Activated T-cell treated with anti-CD3 and anti-CD28 coated beads, Interleukin-2, amount 50 U/mL, for 1 hour (primary cell): ENCODE results near the gene LINGO1.

Source experiments
- DNase-seq: peaks from one replicate; pipeline ENCODE4 v3.0.0-alpha.2; 2020

The LINGO1 gene

DNA sequence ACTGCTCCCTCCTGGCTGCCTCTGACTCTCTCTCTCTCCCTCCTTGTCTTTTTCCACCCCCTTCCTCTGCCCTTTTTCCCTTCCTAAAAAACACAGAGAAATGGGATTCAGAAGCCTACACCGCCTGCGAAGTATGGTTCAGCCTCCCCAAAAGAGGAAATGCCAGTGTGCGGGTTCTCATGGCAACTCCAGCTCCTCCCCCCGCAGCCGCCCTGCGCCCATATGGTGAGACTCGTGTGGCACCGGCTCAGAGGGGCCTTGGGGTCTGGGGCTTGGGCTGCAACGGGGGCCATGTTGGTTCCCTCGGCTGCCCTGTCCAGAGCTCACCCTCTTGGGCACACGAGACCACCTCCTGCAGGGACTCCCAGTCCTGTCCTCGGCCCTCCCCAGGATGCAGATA lies 23.6 kb upstream of the LINGO1 start:
- DNase-seq = no peak

DNA sequence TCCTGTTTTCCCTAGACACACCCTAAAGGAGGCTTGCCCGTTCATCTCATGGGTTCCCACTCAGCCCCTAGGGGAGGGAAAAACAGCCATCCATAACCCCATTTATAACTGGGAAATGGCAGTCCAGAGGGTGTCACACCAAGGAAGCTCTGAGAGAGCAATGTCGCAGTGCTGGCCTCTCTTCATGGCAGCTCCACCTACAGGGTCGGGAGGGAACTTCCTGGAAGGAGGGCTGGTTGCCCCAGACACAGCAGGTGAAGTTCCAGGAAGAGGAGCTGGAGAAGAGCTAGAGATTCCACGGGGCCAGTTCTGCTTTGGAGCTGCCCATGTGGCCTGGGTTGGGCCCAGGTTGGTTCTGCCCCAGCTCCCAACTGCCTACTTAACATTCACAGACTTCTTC lies 22.3 kb upstream of the LINGO1 start:
- no peak for DNase-seq

DNA sequence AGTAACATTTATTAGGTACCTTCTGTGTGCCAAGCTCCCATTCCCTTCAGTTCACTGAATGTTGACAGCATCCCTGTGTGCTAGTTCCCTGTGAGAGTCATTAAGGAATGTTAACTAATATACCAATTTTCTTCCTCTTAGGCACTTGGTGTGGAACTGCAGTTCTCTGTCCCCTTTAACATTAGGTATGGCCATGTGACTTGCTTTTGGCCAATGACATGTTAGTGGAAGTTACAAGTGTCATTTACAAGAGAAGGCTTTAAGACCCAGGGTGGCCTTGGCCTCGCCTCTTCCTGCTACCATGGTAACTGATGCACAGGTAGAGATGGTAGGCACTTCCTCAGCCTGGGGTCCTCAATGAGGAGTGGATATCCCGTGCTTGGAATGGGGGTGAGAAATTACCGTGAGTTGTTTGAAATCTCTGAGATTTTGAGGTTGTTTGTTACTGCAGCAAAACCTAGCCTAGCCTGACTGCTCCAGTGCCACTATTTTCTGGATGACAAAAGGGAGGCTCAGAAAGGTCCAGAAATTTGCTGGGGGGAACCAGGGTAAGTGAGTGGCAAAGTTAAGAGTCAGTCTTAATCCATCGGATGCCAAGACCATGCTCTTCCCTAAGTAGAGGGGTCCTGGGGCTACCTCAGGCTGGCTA lies 21.2 kb upstream of the LINGO1 start:
- no peak for DNase-seq

DNA sequence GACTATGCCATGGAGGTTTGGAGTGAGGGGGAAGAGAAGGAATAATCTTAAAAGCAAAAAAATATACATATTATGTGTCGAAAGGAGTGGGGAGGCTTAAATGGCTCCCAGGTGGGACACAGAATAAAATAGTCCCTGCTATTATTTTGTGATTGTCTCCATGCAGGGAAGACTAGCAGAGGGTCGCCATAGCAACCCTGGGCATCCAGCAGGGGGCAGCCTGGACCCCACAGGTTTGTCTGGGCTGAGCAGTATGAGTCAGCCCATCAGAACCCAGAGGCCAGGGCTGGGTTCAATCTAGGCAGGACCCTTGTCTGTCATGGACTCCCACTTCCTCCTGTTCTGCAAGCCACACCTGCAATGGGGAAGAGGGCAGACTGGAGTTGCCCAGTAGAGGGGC lies 17.6 kb upstream of the LINGO1 start:
- DNase-seq = no peak

DNA sequence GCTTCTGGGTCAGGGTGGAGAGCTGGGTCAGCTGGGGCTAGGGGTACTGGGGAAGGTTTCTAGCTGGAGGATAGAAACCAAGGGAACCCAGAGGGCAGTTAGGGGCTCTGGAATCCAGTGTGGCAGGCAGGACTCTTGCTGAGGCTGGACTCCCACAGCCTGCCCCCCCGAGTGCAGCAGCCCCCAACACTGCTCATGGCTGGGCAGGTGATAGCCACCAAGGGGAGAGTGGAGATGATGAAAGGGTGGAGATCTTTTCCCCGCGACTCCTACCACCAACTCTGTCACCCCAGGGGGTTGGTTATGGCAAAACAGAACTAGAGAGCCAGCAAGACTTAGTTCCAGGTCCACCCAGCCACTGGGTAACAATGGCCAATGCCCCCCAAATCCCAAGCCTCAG lies 16.9 kb upstream of the LINGO1 start:
- DNase-seq = no peak

DNA sequence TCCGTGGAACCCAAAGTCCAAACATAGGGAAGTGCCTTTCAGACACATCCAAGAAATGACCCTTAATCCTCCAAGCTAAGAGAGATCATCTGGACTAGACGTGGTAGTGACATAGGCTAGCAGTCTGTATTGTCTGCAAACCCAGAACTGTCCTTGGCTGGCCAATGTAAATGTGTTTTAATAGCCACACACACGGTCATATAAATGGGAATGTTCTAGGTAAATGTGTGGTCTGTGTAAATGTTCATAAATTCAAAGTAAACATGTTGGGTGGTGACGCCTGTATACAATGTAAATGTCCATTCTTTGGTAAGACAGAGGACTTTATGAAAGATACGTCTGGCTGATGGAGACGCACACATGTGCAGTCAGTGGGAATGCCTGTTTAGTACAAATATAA lies 16.3 kb upstream of the LINGO1 start:
- no peak for DNase-seq

DNA sequence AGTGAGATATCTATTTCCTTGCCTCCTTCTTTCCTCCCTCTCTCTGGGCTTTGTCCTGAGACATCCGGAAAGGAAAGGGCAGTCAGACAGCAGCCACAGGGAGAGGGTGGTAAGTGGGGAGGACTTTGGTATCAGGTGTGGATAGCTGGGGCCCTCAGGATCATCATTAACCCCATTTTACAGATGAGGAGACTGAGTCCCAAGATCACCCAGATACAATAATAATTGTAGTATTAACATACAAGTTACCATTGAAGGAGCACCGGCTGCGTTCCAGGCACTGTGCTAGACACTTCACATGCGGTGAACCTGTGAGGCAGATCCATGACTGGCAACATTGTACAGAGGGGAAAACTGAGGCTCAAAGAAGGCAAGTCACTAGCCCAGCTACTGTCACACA lies 15.2 kb upstream of the LINGO1 start:
- no peak for DNase-seq

DNA sequence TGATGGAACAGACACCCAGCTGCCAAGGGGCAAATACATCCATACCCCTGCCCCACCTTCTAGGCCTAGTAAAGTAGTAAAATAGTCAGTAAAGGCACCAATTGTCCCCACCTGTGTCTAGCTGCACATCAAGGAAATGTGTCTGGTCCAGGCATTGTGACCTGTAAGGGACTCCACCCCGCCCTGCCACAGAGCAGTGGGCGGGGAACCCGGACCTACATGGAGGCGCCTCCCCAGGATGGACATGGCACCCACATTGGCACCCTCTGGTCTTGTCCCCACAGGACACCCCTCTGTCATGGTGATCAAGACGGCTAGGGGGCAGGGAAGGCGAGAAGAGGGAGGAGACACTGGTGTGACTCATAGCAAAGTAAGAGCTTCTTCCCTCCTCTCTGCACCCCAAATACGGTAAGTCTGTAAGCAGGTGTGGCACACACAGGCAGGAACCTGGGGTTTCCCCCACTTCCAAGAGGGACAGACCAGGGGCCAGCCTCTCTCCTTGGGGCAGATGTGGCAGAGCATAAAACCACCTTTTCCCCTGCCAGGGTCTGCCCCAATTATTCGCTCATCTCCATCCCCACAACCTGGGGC lies 13.5 kb upstream of the LINGO1 start:
- no peak for DNase-seq

DNA sequence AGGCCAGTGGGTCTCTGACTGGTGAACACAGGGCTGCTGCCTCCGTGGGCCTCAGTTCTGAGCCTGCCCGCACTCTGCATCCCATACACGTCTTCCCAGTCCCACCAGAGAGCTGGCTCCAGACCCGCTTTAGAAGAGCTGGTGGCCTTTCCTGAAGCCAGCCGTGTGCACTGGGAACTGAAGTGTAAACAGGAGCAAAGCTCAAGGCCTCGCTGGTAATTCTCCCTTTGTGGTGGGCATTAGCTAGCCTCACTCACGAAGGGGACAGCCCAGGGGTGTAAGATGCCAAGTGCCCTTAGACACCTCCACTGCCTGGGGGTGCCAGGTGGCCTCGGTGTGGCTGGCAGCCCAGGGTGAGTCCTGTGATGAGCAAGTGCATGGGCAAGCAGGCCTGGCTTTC lies 12.9 kb upstream of the LINGO1 start:
- no peak for DNase-seq

DNA sequence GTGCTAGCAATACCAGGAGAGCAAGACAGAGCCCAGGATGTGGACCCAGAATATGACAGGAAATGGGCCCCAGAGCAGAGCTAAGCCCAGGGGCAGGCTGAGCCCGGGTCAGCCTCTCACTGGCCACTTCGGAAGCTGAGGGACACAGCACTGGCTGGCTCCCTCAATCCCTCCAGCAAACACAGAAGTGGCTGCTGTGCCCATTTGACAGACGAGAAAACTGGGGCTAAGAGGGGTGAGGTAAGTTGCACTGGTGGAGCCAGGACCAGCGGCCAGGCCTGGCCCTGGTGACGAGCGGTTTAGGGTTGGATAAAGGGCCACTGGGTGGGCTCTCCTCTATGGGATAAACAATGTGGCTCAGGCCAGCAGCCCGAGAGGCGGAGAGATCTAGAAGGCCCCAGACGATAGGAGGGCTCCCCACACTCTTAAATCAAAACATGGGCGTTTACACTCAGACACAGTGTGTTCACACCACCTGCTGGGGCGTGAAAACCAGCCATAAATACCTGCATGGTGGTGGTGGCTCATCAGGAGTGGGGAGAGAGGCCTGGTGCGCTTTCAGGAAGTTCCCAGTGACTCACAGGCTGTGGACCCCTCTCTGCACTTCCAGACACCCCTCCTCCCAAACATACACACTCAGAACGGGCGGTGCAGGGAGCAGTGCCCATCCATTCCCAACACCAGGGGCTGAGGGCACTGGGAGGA lies 12.0 kb upstream of the LINGO1 start:
- no peak for DNase-seq

DNA sequence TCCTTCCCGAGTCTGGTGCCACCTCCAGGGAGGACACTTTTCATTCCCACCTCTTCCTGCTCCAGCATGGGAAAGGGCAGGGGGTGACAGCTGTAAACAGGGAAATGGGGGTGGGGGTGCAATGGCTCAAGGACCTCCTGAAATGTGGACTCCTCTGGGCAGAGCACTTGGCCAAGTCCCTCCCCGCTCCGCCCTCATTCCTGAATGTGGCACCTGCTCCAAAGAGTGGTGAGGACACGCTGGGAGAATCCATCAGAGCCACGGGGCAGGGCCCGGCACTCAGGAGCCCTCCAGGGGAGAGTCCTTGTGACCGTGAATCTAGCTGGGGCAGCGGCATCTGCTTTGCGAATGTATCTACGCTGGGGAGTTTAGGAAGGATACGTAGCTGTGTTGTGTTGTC lies 11.1 kb upstream of the LINGO1 start:
- DNase-seq = no peak

DNA sequence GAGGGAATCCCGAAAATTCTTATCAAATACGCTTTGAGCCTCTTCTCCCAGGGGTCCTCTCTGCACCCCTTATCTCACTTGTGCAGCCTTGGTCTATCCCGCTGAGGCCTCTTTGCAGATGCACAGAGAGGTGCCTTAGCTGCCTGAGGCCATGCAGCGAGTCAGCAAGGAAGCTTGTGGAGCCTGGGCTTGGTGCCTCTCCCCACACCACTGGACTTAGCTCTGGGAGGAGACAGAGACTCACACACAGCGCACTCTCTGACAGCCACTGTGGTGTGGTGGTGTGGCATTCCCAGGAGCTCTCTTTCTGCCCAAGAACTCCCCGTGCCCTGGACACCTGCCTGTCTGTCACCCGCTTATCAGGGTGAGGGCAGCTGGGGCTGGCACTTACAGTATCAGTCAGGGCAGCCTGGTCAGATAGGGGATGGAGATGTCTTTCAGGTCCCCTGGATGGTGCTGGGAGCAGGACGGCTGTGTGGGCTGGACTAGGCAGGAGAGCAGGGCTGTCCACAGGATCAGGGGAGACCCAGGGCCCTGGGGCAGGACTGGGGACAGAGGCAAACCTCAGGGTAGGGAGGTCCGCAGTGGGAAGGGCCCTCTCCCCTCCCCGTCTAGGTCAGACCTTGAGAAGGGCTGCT lies 10.2 kb upstream of the LINGO1 start:
- no peak for DNase-seq

DNA sequence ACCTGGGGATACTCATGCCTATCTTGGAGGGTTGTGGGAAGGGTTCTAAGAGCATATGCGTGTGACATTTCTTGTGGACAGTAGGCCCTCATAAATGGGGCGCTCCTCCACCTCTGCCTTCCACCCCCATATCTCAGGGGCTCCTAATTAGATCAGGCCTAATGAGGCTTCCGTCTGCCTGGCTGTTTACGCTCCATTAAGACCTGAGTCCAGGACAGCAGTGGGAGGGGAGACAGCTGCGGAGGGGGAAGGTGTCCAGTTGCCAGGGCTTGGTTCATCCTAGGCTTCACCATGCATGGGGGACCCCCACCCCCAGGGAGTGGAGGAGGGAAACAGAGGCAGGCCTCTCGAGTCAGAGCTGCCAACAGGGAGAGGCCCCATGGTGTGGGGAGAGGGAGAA lies 9.3 kb upstream of the LINGO1 start:
- no peak for DNase-seq

DNA sequence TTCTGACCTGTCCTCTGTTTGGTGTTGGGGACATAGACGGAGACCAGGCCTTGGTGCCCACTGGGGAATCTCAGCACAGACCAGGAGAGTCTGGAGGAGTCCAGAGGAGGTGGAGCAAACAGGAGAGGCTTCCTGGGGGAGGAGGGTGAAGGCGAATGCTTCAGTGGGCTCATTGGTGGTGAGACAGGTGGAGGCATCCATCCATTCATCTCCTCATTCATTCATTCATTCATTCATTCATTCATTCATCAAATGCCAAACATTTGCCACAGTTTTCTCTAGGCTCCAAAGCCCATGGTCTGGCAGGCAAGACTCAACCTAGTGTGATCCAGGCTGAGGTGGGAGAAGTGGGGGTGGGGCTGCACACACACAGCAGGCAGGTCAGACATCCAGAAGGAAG lies 7.9 kb upstream of the LINGO1 start:
- no peak for DNase-seq

DNA sequence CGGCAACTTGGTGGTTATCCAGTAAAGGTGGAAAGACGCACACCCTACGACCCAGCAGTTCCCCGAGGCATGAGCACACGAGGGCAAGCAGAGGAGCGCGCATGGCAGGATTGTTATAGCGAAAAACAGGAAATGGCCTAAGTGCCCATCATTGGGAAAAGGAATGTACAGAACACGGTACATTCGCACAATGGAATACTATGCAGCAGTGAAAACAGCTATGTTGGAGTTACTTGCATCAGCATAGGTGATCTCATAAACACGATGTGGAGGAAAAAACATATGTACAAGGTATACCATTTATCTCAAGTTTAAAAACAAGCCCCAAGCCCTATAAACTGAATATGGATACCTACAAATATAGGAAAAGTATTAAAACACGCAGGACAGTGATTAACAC lies 6.7 kb upstream of the LINGO1 start:
- no peak for DNase-seq

DNA sequence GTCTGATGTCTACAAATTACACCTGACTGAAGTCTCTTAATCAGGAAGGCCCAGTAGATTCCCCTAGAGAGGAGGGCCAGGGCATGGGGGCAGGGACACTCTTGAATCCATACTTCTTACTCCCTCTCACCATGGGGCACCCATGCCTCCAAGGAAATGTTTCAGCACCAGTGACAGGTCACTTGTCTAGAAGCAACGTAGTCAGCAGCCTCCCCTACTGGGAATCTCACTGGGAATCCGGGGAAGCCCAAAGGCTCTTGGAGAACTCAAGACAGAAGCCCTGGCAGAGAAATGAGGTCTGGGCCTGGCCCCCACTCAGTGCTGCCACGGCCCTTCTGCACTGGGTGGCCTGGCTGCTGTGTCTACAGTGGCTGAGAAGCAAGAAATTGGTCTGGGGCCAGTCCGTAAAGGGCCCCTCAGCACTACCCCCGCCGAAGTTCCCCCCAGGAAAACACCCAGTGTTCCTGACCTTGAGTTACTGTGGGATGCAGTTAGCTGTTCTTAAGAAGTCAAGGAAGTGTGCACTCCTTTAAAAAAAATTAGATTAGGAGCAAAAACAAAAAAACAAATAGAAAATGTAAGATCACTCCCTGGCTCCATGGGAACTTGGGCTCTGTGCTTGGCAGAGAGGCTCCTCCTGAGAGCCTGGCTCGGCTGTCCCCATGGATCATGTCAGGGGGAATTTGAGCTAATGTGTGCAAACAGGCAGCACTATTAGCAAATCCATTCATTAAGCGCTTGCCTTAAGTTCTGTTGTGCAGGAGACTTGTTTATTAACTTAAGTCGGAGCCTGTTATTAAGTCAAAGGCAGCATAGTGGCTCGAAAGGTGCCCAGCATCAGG lies 5.4 kb upstream of the LINGO1 start:
- DNase-seq = no peak

DNA sequence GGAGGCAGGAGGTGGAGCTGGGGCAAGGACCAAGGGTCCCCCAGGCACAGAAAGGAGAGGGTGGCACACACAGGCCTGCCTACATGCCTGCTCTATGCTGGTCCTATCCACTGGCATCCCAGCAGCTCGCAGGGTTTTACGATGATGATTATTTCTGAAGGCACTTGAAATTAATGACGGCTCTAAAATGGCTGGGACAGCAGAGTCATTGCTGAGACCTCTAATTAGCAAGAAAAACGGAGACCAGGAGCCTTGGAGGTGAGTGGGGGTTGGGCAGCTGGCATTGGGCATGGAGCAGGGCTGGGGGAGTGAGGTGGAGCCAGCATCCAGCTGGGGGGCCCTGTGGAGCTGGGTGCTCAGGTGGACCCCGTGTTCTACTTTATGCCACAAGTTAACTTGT lies 3.5 kb upstream of the LINGO1 start:
- no peak for DNase-seq

DNA sequence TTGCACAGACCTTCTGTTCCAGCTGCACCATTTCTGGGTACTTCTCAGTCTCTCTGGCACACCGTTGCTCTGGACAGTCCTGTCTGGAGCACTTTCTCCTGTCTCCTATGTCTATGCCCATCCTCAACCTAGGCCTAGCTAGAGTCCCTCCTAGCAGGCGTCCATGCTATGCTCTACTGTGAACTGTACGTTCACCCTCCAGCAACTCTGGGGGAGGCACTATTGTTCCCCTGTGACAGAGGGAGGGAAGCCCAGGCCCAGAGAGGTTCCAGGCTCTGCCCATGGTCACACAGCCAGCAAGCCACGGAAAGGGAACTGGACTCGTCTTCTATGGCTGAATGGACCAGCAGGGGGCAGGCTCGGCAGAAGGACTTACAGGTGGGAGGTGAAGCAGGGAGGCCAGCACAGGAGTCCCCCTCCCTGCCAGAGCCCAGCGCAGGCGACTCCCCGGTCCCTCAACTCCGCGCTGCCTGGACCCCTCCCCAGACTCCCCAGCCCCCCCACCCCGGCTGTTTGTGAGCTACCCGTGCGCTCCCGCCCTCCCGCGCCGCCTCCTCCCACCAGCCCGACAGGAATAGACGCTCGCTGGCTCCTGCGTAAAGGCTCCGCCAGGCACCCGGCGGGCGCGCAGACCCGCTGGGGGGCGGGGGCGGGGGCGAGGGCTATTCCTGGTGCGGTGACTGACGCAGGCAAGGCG lies 1.7 kb upstream of the LINGO1 start:
- DNase-seq = peak; percentile 46

DNA sequence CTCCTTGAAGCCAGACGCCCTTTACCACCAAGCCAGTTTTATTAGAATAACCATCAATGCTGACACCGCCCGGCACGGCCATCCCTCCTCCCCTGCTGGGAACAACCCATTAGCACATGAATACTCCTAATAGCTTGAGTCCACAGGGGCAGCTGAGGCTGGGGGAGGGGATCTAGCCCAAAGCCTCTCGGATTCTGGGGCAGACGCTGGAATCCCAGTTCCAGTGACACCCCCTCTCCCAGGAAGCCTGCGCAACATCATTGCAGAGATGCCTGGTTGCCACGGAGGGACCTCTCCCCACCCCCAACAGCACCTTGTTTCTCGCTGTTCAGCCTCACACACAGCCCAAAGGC lies 1.2 kb upstream of the LINGO1 start:
- DNase-seq = no peak

DNA sequence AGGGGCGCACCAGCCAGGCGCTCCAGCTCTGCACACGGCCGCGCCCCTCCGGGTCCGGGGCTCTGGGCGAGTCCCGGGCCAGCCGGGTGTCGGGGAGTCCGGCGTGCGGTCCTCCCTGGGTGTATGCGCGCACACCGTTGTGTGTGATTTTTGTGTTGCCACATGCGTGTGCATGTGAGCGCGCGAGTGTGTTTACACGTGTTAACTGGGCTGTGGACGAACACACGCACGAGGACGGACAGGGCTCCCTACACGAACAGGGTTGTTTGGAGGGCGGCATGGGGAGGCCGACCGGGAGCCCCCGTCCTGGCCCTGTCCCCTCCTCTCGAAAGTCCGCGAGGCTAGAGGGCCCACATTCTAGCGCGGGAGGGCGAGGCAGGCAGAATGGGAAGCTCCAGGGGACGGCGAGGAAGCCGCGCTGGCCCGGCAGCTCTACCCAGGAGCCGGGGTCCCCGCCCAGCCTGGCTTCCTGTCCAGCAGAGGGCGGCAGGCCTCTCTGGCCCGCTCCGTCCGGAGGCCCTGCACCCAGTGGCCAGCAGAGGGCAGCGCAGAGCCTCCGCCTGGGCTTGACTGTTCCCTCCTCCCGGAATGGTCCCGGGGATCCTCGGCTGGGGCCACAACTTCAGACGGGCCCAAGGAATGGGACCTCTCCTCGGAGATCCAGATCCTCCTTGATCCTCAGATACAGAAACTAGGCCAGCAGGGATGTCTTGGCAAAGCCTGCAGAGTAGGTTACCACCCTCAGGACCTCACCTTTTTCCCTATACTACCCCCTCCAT lies 611 bp upstream of the LINGO1 start:
- peak; percentile 60 for DNase-seq

DNA sequence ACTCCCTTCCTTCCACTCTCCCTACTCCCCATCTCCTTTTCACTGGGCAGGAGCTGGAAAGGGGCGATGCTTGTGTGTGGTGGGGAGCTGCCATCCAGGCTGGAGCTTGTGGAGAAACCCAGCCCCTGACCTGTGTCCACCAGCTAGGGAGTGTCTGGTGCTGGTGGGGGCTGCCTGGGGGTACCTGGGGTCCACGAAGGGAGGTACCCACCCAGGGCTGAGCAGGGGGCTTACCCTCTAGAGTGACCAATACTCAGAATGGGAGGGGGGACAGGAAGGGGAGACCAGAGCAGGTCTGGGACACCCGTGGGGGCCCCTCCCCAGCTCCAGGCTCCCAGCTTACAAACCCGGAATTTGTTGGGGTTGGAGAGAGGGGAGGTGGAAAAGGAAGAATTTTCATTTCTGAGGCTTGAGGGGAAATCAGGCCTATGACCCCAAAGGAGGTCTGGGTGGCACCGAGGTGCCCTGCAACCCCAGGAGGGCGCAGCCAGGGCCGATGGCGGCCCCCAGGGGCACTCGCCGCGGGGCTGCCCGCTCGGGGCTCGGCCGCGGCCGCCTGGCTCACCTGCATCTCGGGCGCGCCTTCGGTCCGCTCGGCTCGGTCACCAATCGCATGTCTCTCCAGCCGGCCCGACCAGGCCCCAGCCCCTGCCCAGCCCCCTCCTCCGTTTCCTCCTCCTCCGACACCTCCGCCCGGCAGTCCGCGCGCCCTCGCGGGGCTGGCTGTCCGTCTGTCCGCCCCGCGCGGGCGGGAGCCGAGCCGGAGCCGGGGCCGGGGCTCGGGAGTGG lies 773 bp downstream of the LINGO1 start:
- no peak for DNase-seq
